Esophagus mucosa (tissue), 1 donor: Measurements from ENCODE around the gene STXBP6. TPM values are rescaled to one million over a fixed set of nuclear protein-coding genes. Genes with fewer than 3 reads are reported as not detected.

Experiments
- ATAC-seq: fragments of 200-7000 bp; cut with Tn5 transposase; one replicate; pipeline ENCODE4 v1.9.1; 2020
- total RNA-seq: library from RNA; stranded (reverse); gene quantifications from one replicate; pipeline ENCODE4 v1.2.4, GENCODE V29; 2023
- donor health status: DM: yes; HTN: yes; CAD: no.

STXBP6 gene
- total RNA-seq, 1 donor from 2014 or later = 0.56 TPM

DNA sequence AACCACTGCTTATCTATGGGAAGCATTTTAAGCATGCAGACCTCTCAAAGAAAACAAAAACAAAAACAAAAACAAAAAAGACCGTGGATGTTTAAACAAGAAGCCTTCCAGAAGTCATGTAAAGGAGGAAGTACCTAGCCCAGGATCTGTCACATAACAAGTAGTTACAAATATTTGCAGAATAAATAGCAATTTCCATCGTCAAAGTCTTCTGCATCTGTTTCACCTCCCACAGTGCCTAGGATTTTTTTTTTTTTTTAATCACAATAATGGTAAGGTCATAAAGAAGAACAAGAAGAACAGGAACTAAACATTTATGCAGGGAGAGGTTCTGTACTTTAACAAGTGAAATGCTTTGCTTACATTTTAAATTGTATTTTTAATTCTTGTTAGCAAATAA lies 2.4 kb upstream of the STXBP6 start:
- ATAC-seq = no peak

DNA sequence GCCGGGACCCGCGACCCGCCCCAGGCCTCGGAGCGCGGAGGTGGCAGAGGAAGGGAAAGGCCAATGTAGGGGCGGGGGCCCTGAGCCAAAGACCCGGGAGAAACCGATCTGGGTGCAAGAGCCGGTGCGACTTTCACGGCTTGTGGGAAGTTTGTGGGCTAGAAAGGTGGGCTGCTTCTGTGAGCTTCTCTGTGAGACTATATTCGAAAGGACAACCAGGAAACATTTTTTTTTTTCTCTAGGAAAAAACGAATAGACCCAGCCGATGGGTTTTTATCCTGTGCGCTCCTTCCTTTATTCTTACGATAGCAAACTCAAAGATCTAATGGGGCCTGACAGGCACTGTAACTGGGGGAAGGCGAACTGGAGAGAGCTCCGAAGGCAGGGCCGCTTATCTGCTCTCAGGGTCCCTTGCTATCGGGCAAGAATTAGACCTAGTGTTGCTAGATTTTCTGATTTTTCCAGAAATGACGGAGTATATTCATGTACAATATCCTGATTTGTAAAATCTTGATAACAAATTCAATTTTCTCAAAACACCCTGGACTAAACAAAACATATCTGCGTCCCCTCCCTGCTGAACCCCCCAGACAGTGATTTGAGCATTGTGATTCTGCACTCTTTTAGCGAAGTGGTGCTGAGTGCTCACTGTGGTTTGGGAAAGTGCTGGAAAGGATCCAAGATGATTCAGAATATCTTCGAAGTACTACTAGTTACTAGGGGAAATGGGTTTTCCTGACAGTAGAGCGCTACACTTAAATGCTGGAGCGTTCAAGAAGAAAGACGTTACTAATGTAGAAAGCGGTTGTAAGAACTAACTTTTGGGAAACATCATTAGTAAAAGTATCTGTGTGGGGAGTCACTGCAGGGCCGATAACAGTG lies 563 bp upstream of the STXBP6 start:
- no peak for ATAC-seq

GRCh38 chr14:25049093-25049567 lies 817 bp downstream of the STXBP6 start:
- no peak for ATAC-seq

GRCh38 chr14:25048170-25049016 lies 1.6 kb downstream of the STXBP6 start:
- no peak for ATAC-seq

GRCh38 chr14:25046301-25046943 lies 3.5 kb downstream of the STXBP6 start:
- ATAC-seq = no peak

- ATAC-seq = no peak
Observed at GRCh38 chr14:25044106-25044698, 5.7 kb downstream of the STXBP6 start.

GRCh38 chr14:25042362-25043299 lies 7.3 kb downstream of the STXBP6 start:
- no peak for ATAC-seq

DNA sequence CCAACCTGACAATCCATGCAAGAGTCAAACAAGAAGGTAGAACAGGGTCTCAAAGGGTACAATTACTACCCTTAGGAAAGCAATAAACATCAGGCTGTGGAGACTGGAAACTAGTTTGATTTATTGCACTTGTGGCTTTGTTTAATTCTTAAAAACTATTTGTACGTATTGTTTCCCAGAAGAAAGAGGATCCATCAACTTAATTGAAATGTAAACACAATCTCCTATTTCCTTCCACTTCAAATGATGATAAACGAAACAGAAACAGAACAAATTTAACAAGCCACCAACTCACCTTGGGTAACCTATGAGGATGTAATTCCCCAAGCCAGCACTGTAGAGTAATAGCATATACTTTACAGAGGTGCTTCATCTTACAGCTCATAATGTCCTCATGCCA lies 8.0 kb downstream of the STXBP6 start:
- ATAC-seq = no peak

DNA sequence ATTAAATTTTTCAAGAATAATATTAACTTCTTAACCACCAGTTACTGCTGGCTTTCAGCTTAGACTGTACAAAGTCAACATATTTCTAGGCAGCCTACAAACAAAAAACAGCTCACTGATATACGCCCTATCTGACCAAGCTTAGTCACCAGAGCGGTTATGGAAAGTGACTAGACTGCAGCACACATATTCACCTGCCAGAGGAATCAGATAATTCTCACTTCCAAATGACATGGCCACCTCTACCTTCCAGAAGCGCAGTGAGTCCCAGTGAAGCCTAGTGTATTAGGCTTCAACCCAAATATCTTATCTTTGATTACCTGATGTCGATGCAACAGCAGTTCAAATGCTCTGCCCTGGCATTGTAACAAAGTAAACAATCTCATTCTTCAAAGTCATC lies 8.5 kb downstream of the STXBP6 start:
- no peak for ATAC-seq

GRCh38 chr14:25039933-25040332 lies 10.0 kb downstream of the STXBP6 start:
- ATAC-seq = no peak

- no peak for ATAC-seq
Observed at GRCh38 chr14:25038044-25038668, 11.8 kb downstream of the STXBP6 start.

- ATAC-seq = no peak
Observed at GRCh38 chr14:25037032-25037431, 12.9 kb downstream of the STXBP6 start.

- ATAC-seq = no peak
Observed at GRCh38 chr14:25034803-25035681, 14.9 kb downstream of the STXBP6 start.

DNA sequence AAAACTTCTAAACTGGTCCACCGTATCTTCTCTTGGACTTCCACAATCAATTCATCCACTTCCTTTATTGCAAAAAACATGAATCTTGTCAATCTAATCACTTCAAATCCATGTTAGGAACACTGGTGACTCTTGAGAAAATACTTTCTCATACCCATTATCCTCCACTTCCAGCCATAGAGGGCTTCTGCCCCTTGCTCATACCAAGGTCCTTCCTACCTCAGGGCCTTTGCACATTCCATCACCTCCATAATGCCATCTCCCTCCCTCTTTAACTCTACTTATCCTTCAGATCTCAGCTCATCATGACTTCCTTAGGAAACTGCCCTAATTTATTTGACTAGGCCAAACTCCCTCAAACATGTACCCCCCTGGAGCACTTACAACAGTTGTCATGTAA lies 16.6 kb downstream of the STXBP6 start:
- no peak for ATAC-seq

DNA sequence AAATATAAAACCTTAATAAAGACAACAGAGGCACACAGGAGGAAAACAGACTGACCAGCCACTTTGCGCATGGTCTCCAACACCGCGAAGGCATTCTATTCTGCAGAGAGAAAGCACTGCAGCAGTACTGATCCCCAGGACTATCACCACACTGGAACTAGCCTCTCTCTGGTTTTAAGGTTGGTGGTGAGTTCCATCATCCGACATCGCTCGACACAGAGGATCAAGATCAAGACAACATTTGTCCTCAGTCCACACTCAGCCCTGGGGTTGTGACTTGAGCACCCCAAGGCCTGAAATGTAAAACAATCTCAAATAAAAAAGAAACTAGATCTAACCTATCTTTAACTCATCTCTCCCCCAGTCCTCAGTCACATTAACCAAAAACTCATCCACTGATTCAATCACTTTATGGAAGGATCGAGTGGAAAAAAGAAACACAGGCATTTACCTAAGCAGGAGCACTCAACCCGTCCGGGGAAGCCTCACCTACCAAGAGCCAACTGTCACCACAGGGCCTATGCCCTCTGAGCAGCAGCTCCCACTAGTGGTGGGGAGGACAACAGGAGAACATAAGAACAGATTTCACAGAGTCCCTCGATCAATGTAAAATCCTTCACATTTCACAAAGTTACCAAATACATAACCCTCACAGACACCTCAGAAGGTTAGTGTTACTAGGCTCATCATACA lies 17.7 kb downstream of the STXBP6 start:
- ATAC-seq = no peak

DNA sequence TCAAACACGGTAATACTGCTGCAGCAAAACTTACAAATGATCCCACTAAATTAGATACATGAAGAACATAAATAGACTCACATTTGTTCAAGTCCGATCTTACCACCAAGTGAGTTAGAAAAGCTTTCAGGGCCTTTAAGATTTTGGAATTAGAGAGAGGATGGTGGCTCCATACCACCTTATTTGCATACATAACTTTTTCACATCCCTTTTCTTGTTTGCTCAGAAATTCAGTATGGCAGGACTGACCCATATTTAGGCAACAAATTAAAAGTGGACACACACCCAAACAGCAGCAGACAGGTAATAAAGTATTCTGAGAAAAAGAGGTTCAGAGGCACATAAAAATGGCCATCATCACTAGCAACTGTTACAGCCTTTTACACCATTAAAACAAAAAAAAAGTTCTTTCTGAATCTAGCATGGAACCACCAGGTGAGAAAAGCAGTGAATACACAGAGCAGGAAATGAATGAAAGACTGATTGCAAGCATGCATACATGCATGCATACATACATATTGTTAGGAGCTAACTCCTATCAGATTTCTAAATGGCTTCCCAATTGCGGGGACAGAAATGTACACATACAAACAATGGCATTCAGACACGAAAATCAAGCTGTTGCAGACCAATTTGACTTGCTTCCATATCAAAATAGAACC lies 23.3 kb downstream of the STXBP6 start:
- no peak for ATAC-seq

GRCh38 chr14:25019892-25020291 lies 30.1 kb downstream of the STXBP6 start:
- ATAC-seq = no peak

DNA sequence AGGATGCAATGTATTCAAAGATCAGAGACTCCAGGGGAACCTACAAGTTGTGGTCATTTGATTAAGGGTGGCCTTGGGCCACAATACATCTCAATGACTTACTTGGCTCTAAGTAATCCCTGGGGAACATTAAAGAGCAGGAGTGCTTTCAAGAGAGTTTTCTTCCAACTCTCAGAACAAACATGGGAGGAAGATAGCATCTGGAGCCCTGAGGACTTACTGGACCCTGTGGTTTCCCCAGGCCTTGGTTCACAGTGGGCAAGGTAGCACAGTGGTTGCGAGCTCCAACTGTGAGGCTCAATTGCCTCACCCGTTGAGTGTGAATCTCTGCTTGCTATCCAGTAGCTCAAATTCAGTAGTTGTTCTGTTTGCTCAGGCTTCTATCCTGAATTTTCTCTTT lies 32.4 kb downstream of the STXBP6 start:
- no peak for ATAC-seq

DNA sequence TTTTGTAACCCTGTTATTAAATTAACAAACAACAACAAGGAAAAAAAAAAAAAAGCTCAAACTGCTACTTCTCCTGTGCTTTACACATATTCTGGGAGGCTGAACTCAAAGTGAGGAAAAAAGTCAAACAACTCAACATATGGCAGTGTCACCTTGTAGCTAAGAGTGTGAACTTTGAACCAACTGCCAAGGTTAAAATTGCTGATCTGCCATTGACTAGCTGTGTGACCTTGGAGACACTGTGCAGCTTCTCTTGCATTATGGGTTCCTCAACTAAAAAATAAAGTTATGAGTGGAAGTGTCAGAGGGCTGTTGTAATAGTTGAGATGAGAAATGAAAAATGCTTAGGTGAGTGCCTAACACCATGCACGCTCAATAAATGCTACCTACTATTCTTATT lies 34.2 kb downstream of the STXBP6 start:
- no peak for ATAC-seq
